H9 (cell line): ENCODE measurements around the gene SPECC1. TPM values are rescaled to one million over a fixed set of nuclear protein-coding genes. Genes with fewer than 3 reads are reported as not detected.

Experiments used
- DNase-seq: peaks from one replicate; pipeline ENCODE4 v3.0.0-alpha.2; 2017
- H2AFZ ChIP-seq: one replicate; pipeline ENCODE4 v1.6.1; 2013; ENCODE audit warnings: mild to moderate bottlenecking, low read length, control low read depth, moderate library complexity
- H2AK5ac ChIP-seq: 2 replicates; pipeline ENCODE4 v1.6.1; 2013; ENCODE audit warnings: low read length, control low read depth, mixed read lengths; ENCODE audit not compliant: insufficient read length
- H2BK120ac ChIP-seq: one replicate; pipeline ENCODE4 v1.6.1; 2013; ENCODE audit warnings: low read depth, mild to moderate bottlenecking, low read length, control low read depth, inconsistent platforms; ENCODE audit not compliant: poor library complexity, severe bottlenecking
- H2BK12ac ChIP-seq: 2 replicates; pipeline ENCODE4 v1.6.1; 2013; ENCODE audit warnings: low read length, control low read depth, mixed read lengths, low read depth; ENCODE audit not compliant: insufficient read length
- H2BK15ac ChIP-seq: 2 replicates; pipeline ENCODE4 v1.6.1; 2013; ENCODE audit warnings: low read depth, low read length, control low read depth
- H2BK20ac ChIP-seq: one replicate; pipeline ENCODE4 v1.6.1; 2013; ENCODE audit warnings: low read depth, mild to moderate bottlenecking, low read length, control low read depth, inconsistent platforms; ENCODE audit not compliant: poor library complexity, severe bottlenecking
- H2BK5ac ChIP-seq: 2 replicates; pipeline ENCODE4 v1.6.1; 2013; ENCODE audit warnings: low read length, control low read depth, mixed read lengths; ENCODE audit not compliant: insufficient read length
- H3K14ac ChIP-seq: 2 replicates; pipeline ENCODE4 v1.6.1; 2013; ENCODE audit warnings: low read length, control low read depth; ENCODE audit not compliant: insufficient read depth
- H3K18ac ChIP-seq: 2 replicates; pipeline ENCODE4 v1.6.1; 2013; ENCODE audit warnings: low read depth, mild to moderate bottlenecking, mixed read lengths, low read length, control low read depth; ENCODE audit not compliant: insufficient read length
- H3K23ac ChIP-seq: 2 replicates; pipeline ENCODE4 v1.6.1; 2013; ENCODE audit warnings: low read length, control low read depth, mixed read lengths, low read depth; ENCODE audit not compliant: insufficient read length
- H3K23me2 ChIP-seq: 2 replicates; pipeline ENCODE4 v1.6.1; 2013; ENCODE audit warnings: low read depth, mild to moderate bottlenecking, mixed read lengths, low read length, control low read depth; ENCODE audit not compliant: insufficient read length, poor library complexity, severe bottlenecking
- H3K27ac ChIP-seq: 2 replicates; pipeline ENCODE4 v1.5.1; 2013; ENCODE audit warnings: low read length, control low read depth, mixed read lengths, low read depth; ENCODE audit not compliant: insufficient read length
- H3K27me3 ChIP-seq: 2 replicates; pipeline ENCODE4 v1.6.1; 2013; ENCODE audit warnings: low read length, control low read depth, inconsistent platforms; ENCODE audit not compliant: insufficient read depth
- H3K4ac ChIP-seq: 2 replicates; pipeline ENCODE4 v1.6.1; 2013; ENCODE audit warnings: low read depth, mild to moderate bottlenecking, control low read depth, inconsistent platforms, low read length, moderate library complexity
- H3K4me1 ChIP-seq: 2 replicates; pipeline ENCODE4 v1.6.1; 2013; ENCODE audit warnings: low read length, control low read depth, inconsistent platforms; ENCODE audit not compliant: insufficient read depth
- H3K4me2 ChIP-seq: 2 replicates; pipeline ENCODE4 v1.6.1; 2013; ENCODE audit warnings: low read length, control low read depth, mixed read lengths; ENCODE audit not compliant: insufficient read length, insufficient read depth
- H3K56ac ChIP-seq: 2 replicates; pipeline ENCODE4 v1.6.1; 2013; ENCODE audit warnings: low read depth, mild to moderate bottlenecking, mixed read lengths, low read length, control low read depth; ENCODE audit not compliant: insufficient read length
- H3K79me1 ChIP-seq: 2 replicates; pipeline ENCODE4 v1.6.1; 2013; ENCODE audit warnings: low read depth, mild to moderate bottlenecking, moderate library complexity, low read length, control low read depth, inconsistent platforms; ENCODE audit not compliant: insufficient read depth, poor library complexity, severe bottlenecking
- H3K79me2 ChIP-seq: 2 replicates; pipeline ENCODE4 v1.6.1; 2013; ENCODE audit warnings: low read length, control low read depth, inconsistent platforms; ENCODE audit not compliant: insufficient read depth
- H3K9ac ChIP-seq: 2 replicates; pipeline ENCODE4 v1.6.1; 2013; ENCODE audit warnings: low read length, control low read depth, mixed read lengths; ENCODE audit not compliant: insufficient read length; ENCODE audit errors: extremely low read depth
- H3K9me3 ChIP-seq: one replicate; pipeline ENCODE4 v1.6.1; 2013; ENCODE audit warnings: low read depth, low read length, inconsistent platforms; ENCODE audit not compliant: control insufficient read depth
- H3T11ph ChIP-seq: one replicate; pipeline ENCODE4 v1.6.1; 2013; ENCODE audit warnings: mild to moderate bottlenecking, low read length, control low read depth, inconsistent platforms
- H4K20me1 ChIP-seq: one replicate; pipeline ENCODE4 v1.6.1; 2013; ENCODE audit not compliant: control insufficient read depth, insufficient read length, insufficient read depth
- H4K5ac ChIP-seq: 2 replicates; pipeline ENCODE4 v1.6.1; 2013; ENCODE audit warnings: low read depth, mild to moderate bottlenecking, mixed read lengths, low read length, control low read depth; ENCODE audit not compliant: insufficient read length
- H4K8ac ChIP-seq: replicated peaks from 2 replicates; pipeline ENCODE4 v1.6.1; 2013; ENCODE audit warnings: low read length, control low read depth, mixed read lengths, low read depth; ENCODE audit not compliant: insufficient read length
- H4K91ac ChIP-seq: 2 replicates; pipeline ENCODE4 v1.6.1; 2013; ENCODE audit warnings: low read depth, mild to moderate bottlenecking, moderate library complexity, mixed read lengths, low read length, control low read depth; ENCODE audit not compliant: insufficient read length
- H3K27ac Mint-ChIP-seq, 3 experiments: 2 replicates in 2 of 3; 3 replicates in 1 of 3; pipeline ENCODE4 v1.8.0; 2020 to 2021; ENCODE audit warnings: mixed read lengths in 3 of 3, mild to moderate bottlenecking in 1 of 3, moderate library complexity in 1 of 3
- H3K27me3 Mint-ChIP-seq: 2 replicates; pipeline ENCODE4 v1.8.0; 2021; ENCODE audit warnings: low read depth, mild to moderate bottlenecking, moderate library complexity, mixed read lengths
- H3K36me3 Mint-ChIP-seq, 3 experiments: 2 replicates in 2 of 3; 3 replicates in 1 of 3; pipeline ENCODE4 v1.8.0; 2020 to 2021; ENCODE audit warnings: low read depth in 3 of 3, mixed read lengths in 3 of 3; ENCODE audit not compliant: insufficient read depth in 1 of 3
- H3K4me1 Mint-ChIP-seq, 2 experiments: 2 replicates each; pipeline ENCODE4 v1.8.0; 2020; ENCODE audit warnings: mixed read lengths in 2 of 2
- H3K4me3 Mint-ChIP-seq, 2 experiments: 2 replicates in 1 of 2; 3 replicates in 1 of 2; pipeline ENCODE4 v1.8.0; 2020 to 2021; ENCODE audit warnings: mild to moderate bottlenecking in 2 of 2, mixed read lengths in 2 of 2, moderate library complexity in 1 of 2
- H3K9me3 Mint-ChIP-seq, 2 experiments: 2 replicates in 1 of 2; 3 replicates in 1 of 2; pipeline ENCODE4 v1.8.0; 2020; ENCODE audit warnings: mild to moderate bottlenecking in 2 of 2, mixed read lengths in 2 of 2, moderate library complexity in 1 of 2
- CTCF ChIP-seq: fragments of 200-600 bp; sonication (generic); conservative IDR thresholded peaks from 3 replicates; pipeline ENCODE4 v1.8.0; 2021; ENCODE audit warnings: antibody characterized with exemption, mild to moderate bottlenecking
- WGBS: extraction: QIAGEN DNeasy Blood & Tissue Kit; methylation state at CpG from one replicate; pipeline ENCODE4 v1.1.7; 2013; ENCODE audit warnings: missing lambda C conversion rate, low lambda C conversion rate, mixed read lengths; ENCODE audit not compliant: insufficient read length; ENCODE audit errors: extremely low coverage; 5-methylcytosine and 5-hydroxymethylcytosine counted together
- total RNA-seq: library from RNA; stranded (reverse); gene quantifications from 2 replicates; pipeline ENCODE4 v1.2.1, GENCODE V29; 2021

The SPECC1 gene
- total RNA-seq, 1 experiment from 2014 or later = 65.7 TPM

- H3K18ac ChIP-seq = no peak overlapping the region
- H2BK5ac ChIP-seq = no peak overlapping the region
- H3K27ac Mint-ChIP-seq = peak overlapping the region in 2 of 3 experiments; percentile 41 to 49; a peak in 1 of 7 replicates
- H3K9me3 Mint-ChIP-seq = no peaks in the 10 kb centered on the region
- peaks cover 11% of the 10 kb centered on the region; the same call in 1 of the 2 replicates for H3K79me2 ChIP-seq
- no peaks in the 10 kb centered on the region for H4K20me1 ChIP-seq
- no peak overlapping the region for H2BK12ac ChIP-seq
- no peak for TF ChIP-seq CTCF
- no peak overlapping the region for H3K9ac ChIP-seq
- H4K8ac ChIP-seq = no peak overlapping the region
- H4K5ac ChIP-seq = no peak overlapping the region
- no peaks in the 10 kb centered on the region; the same call in 1 of the 2 replicates for H3K27me3 Mint-ChIP-seq
- peaks cover 22 to 28% of the 10 kb centered on the region in 2 experiments for H3K4me1 Mint-ChIP-seq
- peaks cover 14% of the 10 kb centered on the region for H3K79me1 ChIP-seq
- no peak overlapping the region for H2BK20ac ChIP-seq
- no peak overlapping the region for H2AK5ac ChIP-seq
- no peak overlapping the region for H3K27ac ChIP-seq
- H3K14ac ChIP-seq = no peak overlapping the region
- H3K56ac ChIP-seq = no peak overlapping the region
- WGBS = no CpG with 5 or more reads among the region's 5 CpGs
- H3K4me1 ChIP-seq = no peaks in the 10 kb centered on the region
- no peak overlapping the region for H2BK120ac ChIP-seq
- H2BK15ac ChIP-seq = no peak overlapping the region
- H3K4me2 ChIP-seq = no peak overlapping the region
- no peak overlapping the region for H3K4ac ChIP-seq
- no peak overlapping the region for H4K91ac ChIP-seq
- H3T11ph ChIP-seq = no peak overlapping the region
- no peak overlapping the region for H3K23ac ChIP-seq
- no peaks in the 10 kb centered on the region for H3K27me3 ChIP-seq
- peaks cover 9 to 23% (median 15%) of the 10 kb centered on the region in 3 experiments; a peak in 6 of 7 replicates for H3K36me3 Mint-ChIP-seq
- H3K9me3 ChIP-seq = no peaks in the 10 kb centered on the region
- H3K4me3 Mint-ChIP-seq = no peak overlapping the region; a peak in 1 of 5 replicates
- peaks cover 8% of the 10 kb centered on the region for H3K23me2 ChIP-seq
- H2AFZ ChIP-seq = no peak overlapping the region
- no peak for DNase-seq
These were observed 149.4 kb downstream of the SPECC1 start for GRCh38 chr17:20158580-20158979.
